Panc1 (cell line): ENCODE results near the gene L2HGDH. TPM values are rescaled to one million over a fixed set of nuclear protein-coding genes. Genes with fewer than 3 reads are reported as not detected.

ENCODE experiments used
- ATAC-seq: fragments of 200-7000 bp; cut with Tn5 transposase; 2 replicates; pipeline ENCODE4 v1.9.1; 2020; ENCODE audit warnings: mild to moderate bottlenecking, moderate library complexity
- BruUV-seq: library from RNA; stranded (reverse); fragments of 400-500 nt; replicated peaks from 2 replicates; lab custom pipeline; 2021; lab: Mats Ljungman, UMichigan
- CTCF ChIA-PET: fragments of 300-600 bp; sonication (Branson Sonifier 250); formaldehyde crosslinking; loops from one replicate; lab custom pipeline; 2022; ENCODE audit warnings: antibody characterized with exemption; lab: Charles Lee
- POLR2A ChIA-PET: fragments of 300-600 bp; sonication (Branson Sonifier 250); formaldehyde crosslinking; loops from one replicate; lab custom pipeline; 2022; ENCODE audit warnings: antibody characterized with exemption; lab: Charles Lee
- DNase-seq: peaks from one replicate; pipeline ENCODE4 v3.0.0-alpha.2; 2010; ENCODE audit warnings: low read depth, low spot score
- H3K27ac ChIP-seq: 2 replicates; pipeline ENCODE4 v1.5.1; 2011; ENCODE audit warnings: mild to moderate bottlenecking, low read length, inconsistent platforms
- H3K27me3 ChIP-seq: fragments of 200-500 bp; sonication (Bioruptor generic); 2 replicates; pipeline ENCODE4 v1.6.0; 2014; ENCODE audit warnings: low read length, inconsistent platforms; ENCODE audit not compliant: control insufficient read depth, insufficient read depth
- H3K36me3 ChIP-seq: fragments of 200-500 bp; sonication (Bioruptor generic); 2 replicates; pipeline ENCODE4 v1.5.1; 2014; ENCODE audit warnings: inconsistent platforms, mild to moderate bottlenecking, low read length, moderate library complexity; ENCODE audit not compliant: control insufficient read depth, insufficient read depth
- H3K4me1 ChIP-seq: 2 replicates; pipeline ENCODE4 v1.5.1; 2011; ENCODE audit warnings: inconsistent platforms, mild to moderate bottlenecking, low read length, moderate library complexity; ENCODE audit not compliant: control insufficient read depth, insufficient read depth
- H3K4me3 ChIP-seq, 2 experiments: 2 replicates each; pipeline ENCODE4 v1.5.1; 2011 to 2012; ENCODE audit warnings: low read depth in 2 of 2, low read length in 2 of 2, mild to moderate bottlenecking in 2 of 2, inconsistent platforms in 1 of 2, moderate library complexity in 1 of 2
- H3K9me3 ChIP-seq: fragments of 200-500 bp; sonication (Bioruptor generic); 2 replicates; pipeline ENCODE4 v1.5.1; 2014; ENCODE audit warnings: low read depth, mild to moderate bottlenecking, inconsistent platforms, low read length, moderate library complexity; ENCODE audit not compliant: control insufficient read depth, insufficient read depth
- CTCF ChIP-seq: fragments of 450-650 bp; IDR thresholded peaks from 2 replicates; pipeline ENCODE4 v1.5.1; 2017; ENCODE audit warnings: mild to moderate bottlenecking
- POLR2AphosphoS5 ChIP-seq: IDR thresholded peaks from 2 replicates; pipeline ENCODE4 v1.6.1; 2012; ENCODE audit warnings: mild to moderate bottlenecking, low read depth, low read length, moderate library complexity
- REST ChIP-seq, 2 experiments: IDR thresholded peaks; 2 replicates each; pipeline ENCODE4 v1.6.1; 2011 to 2012; ENCODE audit warnings: low read depth in 2 of 2, control low read depth in 1 of 2, low read length in 1 of 2, mild to moderate bottlenecking in 1 of 2, moderate library complexity in 1 of 2; ENCODE audit not compliant: insufficient read depth in 1 of 2
- SIN3A ChIP-seq: IDR thresholded peaks from 2 replicates; pipeline ENCODE4 v1.6.1; 2012; ENCODE audit warnings: low read depth, mild to moderate bottlenecking, low read length, moderate library complexity, borderline replicate concordance; ENCODE audit not compliant: insufficient read depth
- TCF7L2 ChIP-seq: IDR thresholded peaks from 2 replicates; pipeline ENCODE4 v1.6.1; 2011; ENCODE audit warnings: mild to moderate bottlenecking, low read depth, low read length, inconsistent platforms
- in situ Hi-C: cut with HindIII; loops from 2 replicates; pipeline ENCODE4 v1.10.0; 2016; ENCODE audit warnings: low sequenced_read_pairs, low pct_unique_long_range_greater_than_20kb
- intact Hi-C: fragments of 100-400 bp; cut with micrococcal nuclease; formaldehyde crosslinking; loops from one replicate; pipeline ENCODE4 v1.10.0; 2022; ENCODE audit not compliant: unreplicated experiment
- total RNA-seq: library from RNA; stranded (reverse); gene quantifications from one replicate; pipeline ENCODE4 v1.2.1, GENCODE V29; 2021; ENCODE audit not compliant: unreplicated experiment

L2HGDH gene
- total RNA-seq, 1 experiment from 2014 or later: 15.0 TPM

GRCh38 chr14:50347521-50347920 lies 35.5 kb upstream of the L2HGDH start:
- H3K4me3 ChIP-seq: no peak overlapping the region
- BruUV-seq: no TSS peak
- ATAC-seq (no peak), DNase-seq (no peak)
- no peaks in the 10 kb centered on the region for H3K36me3 ChIP-seq
- no peaks in the 10 kb centered on the region for H3K27me3 ChIP-seq
- in situ Hi-C loops: no loop called here
- TF ChIP-seq SIN3A: no peak
- TF ChIP-seq REST (IDR thresholded peaks at IDR 0.05; ENCODE audit: insufficient read depth in 1 of 2, low read depth in 2 of 2, low read length in 1 of 2): no peak
- no peak for TF ChIP-seq TCF7L2
- no peak for TF ChIP-seq CTCF
- no peak for TF ChIP-seq POLR2AphosphoS5
- ChIA-PET CTCF (interaction anchor here (0.6 kb wide), 1 partner anchor 235 kb away, joined by 6 read pairs; no protein-coding TSS in a partner anchor), POLR2A (no interaction called here)
- intact Hi-C loops: no loop called here
- H3K9me3 ChIP-seq: no peaks in the 10 kb centered on the region
- H3K4me1 ChIP-seq: peaks cover 3% of the 10 kb centered on the region
- peak overlapping the region; percentile 51; the same call in 1 of the 2 replicates for H3K27ac ChIP-seq

DNA sequence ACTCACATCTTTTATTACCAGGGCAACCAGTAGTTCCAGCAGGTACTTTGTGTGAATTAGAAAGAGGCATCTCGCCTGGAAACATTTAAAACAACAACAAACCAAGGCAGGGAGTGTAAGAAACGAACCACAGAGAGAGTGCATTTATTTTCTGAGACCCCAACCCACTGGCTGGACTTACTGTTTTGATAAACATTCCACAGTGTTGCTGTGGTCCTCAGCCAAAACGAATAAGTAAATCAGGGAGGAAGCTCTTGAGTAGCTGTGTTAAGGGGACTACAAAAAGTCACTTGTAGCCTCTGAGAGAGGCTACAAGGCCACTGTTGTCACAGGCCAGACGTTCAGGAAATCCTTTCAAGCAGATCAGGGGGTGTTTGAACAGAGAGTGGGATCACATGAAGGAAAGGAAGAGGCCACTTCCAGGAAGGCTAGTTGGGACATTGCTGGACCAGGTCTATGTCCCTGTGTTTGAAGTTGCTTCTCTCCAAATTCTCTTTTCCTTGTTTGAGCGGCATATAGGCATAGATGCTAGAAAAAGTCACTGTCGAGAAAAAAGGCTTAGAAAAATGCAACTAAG lies 33.9 kb upstream of the L2HGDH start:
- no peak for DNase-seq
- Histone ChIP-seq H3K4me1 (peaks cover 7% of the 10 kb centered on the region), H3K9me3 (no peaks in the 10 kb centered on the region), H3K36me3 (no peaks in the 10 kb centered on the region), H3K27ac (no peak overlapping the region), H3K27me3 (no peaks in the 10 kb centered on the region), H3K4me3 (no peak overlapping the region)
- intact Hi-C loops: no loop called here
- no peak for ATAC-seq
- in situ Hi-C loops: no loop called here
- POLR2A ChIA-PET: no interaction called here
- CTCF ChIA-PET: interaction anchor here (0.7 kb wide), 1 partner anchor 54 kb away, joined by 3 read pairs; no protein-coding TSS in a partner anchor
- TF ChIP-seq REST (IDR thresholded peaks at IDR 0.05; ENCODE audit: insufficient read depth in 1 of 2, low read depth in 2 of 2, low read length in 1 of 2): no peak
- TF ChIP-seq CTCF: no peak
- TF ChIP-seq POLR2AphosphoS5: no peak
- TF ChIP-seq TCF7L2: no peak
- no peak for TF ChIP-seq SIN3A
- no TSS peak for BruUV-seq
